PC-9 (cell line): Measurements from ENCODE around the gene NRG3.

Experiments
- EZH2 ChIP-seq: fragments of 200-600 bp; sonication (generic); IDR thresholded peaks from 2 replicates; pipeline ENCODE4 v1.8.0; 2017; ENCODE audit warnings: antibody characterized with exemption, low read depth
- TF ChIP-seq, protein P1 (sequence below): fragments of 200-600 bp; sonication (generic); conservative IDR thresholded peaks from 2 replicates; pipeline ENCODE4 v1.6.1; 2017; ENCODE audit warnings: mixed run types, antibody characterized with exemption, mild to moderate bottlenecking, moderate library complexity

DNA sequence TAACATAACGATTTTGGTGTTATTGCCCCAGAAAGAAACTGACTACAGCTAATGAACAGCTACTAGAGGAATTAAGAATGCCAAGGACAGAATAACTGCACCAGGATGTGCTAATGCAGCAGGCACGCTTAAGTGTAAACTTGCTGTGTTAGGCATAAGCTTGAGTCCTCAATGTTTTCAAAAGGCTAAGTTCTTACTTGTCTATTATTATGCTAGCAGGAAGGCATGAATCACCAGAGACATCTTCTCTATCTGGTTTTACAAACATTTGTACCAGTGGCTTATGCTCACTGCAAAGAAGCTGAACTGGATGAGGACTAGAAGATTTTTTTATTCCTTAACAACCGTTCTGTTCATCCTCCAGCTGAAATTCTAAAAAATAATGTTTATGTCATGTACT lies 1035.3 kb downstream of the NRG3 start:
- TF ChIP-seq, protein P1, sequence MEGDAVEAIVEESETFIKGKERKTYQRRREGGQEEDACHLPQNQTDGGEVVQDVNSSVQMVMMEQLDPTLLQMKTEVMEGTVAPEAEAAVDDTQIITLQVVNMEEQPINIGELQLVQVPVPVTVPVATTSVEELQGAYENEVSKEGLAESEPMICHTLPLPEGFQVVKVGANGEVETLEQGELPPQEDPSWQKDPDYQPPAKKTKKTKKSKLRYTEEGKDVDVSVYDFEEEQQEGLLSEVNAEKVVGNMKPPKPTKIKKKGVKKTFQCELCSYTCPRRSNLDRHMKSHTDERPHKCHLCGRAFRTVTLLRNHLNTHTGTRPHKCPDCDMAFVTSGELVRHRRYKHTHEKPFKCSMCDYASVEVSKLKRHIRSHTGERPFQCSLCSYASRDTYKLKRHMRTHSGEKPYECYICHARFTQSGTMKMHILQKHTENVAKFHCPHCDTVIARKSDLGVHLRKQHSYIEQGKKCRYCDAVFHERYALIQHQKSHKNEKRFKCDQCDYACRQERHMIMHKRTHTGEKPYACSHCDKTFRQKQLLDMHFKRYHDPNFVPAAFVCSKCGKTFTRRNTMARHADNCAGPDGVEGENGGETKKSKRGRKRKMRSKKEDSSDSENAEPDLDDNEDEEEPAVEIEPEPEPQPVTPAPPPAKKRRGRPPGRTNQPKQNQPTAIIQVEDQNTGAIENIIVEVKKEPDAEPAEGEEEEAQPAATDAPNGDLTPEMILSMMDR, result no peak
- TF ChIP-seq EZH2, result no peak
